ENCODE data around the gene RWDD4.
"Not testable (repeated sequence)": the region's sequence is repeated elsewhere in the genome, so short reads cannot be mapped to it uniquely, and the experiment has no call there.

Gene RWDD4

GRCh38 chr4:183635741-183636140, 23.2 kb downstream of the RWDD4 start:
- DNase-seq (ENCODE audit: low spot score): no peak

DNA sequence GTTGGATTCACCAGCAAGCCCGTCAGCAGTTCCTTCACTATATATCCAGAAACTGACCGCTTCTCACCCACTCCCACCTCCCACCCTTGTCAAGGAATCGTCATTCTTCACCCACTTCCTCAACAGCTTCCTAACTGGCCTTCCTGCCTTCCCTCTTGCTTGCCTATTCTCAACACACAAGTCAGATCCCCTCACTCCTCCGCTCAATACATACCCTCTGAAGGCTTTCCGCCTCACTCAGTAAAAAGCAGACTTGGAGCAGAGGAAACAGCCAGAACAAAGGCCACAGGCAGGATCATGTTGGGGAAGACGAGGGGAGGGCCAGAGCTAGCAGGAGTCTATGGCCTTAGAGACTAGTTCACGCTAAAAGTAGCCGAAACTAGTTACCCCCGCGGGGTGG, 23.7 kb downstream of the RWDD4 start:
- no peak for DNase-seq (ENCODE audit: low spot score)

DNA sequence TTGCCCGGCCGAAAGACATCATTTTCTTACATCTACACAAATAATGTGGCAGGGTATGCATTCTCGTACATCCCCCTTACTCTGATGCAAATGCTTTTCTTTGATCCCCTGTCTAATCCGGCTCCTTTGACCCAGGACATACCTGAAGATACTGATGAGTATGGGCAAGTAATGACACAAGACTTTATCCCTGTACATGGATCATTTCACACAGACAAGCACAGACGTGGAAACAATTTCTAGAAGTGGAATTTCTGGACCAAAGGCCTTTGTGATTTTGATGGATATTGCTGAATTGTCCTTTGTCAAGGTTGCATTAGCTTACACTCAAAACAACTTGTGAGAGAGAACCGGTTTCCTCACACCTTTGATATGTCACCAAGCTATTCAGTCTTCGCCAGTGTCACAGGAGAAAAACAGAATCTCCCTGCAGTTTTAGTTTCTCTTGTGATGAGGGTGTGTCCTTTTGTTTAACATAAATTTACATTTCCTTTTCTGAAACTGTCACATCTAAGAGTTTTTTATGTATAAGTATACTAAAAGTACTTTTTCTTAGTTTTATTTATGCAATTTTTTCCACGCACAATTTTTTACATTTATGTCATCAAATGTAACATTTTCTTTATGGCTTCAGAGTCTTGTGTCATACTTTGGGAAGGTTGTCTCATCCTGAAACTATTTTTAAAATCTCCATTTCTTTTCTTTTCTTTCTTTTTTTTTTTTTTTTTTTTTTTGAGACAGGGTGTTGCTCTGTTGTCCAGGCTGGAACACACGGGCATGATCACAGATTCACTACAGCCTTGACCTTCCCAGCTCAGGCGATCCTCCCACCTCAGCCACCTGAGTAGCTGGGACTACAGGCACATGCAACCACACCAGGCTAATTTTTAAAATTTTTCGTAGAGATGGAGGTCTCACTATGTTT, 25.2 kb downstream of the RWDD4 start:
- no peak for DNase-seq (ENCODE audit: low spot score)

- no peak for DNase-seq (ENCODE audit: low spot score)
Observed at GRCh38 chr4:183632689-183633088, 26.3 kb downstream of the RWDD4 start.

DNA sequence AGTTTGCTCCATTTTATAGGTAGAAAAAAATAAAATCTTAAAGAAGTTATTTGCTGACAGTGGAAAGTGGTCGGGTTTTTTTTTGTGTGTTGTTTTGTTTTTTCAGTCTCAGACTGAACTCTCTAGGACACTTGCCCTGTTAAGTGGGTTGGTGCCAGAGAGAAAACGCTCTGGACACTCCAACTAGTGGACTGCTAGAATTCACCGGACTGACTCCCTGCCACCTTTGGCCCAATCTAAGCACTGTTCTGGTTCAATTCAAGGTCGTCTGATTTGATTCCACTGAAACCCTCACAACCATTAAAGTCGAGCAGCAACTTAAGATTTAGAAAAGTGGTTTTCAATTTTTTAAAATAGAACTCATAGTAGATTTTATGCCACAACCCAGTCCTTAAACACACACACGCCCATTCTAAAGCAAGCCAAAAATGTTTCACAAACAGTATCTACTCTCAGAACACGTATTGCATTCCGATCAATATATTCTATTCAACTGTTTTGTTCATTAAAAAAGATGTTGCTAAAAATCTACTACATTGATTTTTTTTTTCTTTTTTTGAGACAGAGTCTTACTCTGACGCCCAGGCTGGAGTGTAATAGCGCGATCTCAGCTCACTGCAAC, 27.3 kb downstream of the RWDD4 start:
- DNase-seq (ENCODE audit: low spot score): no peak

DNA sequence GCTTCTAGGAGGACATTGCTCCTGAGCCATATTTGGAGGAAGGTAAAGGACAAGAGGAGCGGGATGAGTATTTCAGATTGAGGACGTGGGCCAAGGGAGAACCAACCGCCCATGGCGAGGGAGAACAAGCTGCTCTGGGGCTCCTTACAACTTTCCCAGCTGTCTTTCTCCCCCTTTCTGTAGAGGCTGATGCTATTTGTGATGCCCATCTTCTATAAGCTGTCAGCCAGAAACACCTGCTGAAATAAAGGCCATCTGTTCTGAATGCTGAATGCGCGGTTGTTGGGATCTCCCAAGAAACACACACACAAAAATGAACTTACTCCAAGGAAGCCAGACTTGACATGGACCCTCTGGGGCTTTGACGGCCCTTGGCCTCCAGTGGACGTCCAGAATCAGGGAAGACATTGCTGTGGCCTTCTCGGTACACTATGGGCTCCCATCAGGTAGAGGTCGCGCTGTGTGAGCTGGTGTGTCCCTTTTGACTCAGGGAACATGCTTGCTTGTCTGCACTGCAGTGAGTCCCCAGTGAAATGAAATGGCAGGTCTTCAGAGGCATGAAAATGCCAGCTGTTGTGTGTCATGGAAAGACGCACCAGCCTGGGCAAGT, 30.9 kb downstream of the RWDD4 start:
- DNase-seq (ENCODE audit: low spot score): no peak

GRCh38 chr4:183627286-183627685, 31.7 kb downstream of the RWDD4 start:
- DNase-seq (ENCODE audit: low spot score): not testable (repeated sequence)

DNA sequence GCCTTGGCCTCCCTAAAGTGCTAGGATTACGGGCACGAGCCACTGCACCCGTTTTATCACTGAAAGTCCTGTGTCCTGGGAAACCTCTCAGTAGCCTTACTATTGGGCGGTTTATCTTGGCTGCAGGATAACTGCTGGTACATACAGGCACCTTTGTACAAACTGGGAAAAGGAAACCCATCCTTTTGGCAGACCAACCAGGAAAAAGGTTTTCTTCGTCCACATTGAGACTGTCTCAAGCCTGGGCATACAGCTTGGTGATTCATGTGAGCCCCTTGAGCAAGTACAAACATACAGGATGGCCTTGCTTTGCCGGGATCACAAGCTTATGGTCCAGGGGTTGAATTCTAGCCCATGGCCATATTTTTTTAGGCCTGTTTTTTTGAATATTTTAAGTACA, 32.8 kb downstream of the RWDD4 start:
- DNase-seq (ENCODE audit: low spot score): no peak

GRCh38 chr4:183624548-183624947, 34.4 kb downstream of the RWDD4 start:
- DNase-seq (ENCODE audit: low spot score): no peak

DNA sequence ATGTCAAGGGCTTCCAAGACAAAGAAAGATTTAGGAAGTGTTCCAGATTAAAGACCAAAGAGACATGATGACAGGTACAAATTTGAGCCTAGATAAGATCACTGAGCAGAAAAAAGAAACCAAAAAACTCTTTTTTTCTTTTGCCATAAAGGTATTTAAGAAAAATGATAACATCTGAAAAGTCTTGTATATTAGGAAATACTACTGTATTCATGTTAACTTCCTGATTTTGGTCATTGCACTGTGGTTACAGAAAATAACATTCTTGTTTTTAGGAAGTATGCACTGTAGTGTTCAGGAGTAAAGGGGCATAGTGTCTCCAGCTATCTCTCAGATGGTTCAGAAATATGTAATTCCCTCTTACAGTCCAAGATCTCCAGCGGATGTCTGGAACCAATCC, 37.1 kb downstream of the RWDD4 start:
- no peak for DNase-seq (ENCODE audit: low spot score)

DNA sequence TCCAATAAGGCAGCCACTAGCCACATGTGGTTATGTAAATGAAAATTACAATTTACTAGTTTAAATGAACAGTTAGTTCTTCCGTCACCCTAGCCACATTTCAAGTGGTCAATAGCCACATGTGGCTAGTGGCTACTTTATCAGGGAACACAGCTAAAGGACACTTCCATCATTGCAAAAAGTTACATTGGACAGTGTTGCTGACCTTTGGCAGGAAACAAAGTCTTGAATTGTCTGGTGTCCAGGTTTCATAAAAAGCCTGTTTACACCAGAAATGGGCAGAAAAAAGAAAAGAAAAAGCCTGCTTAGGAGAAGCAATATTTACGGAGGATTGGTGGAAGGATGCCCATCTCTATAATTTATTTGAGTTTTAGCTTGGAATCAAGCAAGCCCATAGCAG, 38.6 kb downstream of the RWDD4 start:
- no peak for DNase-seq (ENCODE audit: low spot score)

DNA sequence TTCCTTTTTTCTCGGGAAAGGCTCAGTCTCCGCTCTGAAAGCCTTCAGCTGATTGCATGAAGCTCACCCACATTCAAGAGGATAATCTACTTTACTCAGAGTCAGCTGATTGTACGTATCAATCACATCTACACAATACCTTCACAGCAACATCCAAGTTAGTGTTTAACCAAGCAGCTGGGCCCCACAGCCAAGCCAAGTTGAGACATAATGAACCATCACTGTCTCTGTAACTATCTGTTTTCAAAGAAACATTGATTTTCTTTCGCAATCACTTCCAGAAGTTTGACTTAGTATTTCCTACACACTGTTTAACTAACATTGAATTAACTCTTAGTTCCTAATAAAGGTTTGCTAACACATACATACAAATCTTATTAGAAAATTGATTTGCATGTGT, 40.3 kb downstream of the RWDD4 start:
- DNase-seq (ENCODE audit: low spot score): no peak

- DNase-seq (ENCODE audit: low spot score): no peak
Observed at GRCh38 chr4:183617075-183617474, 41.9 kb downstream of the RWDD4 start.

- DNase-seq (ENCODE audit: low spot score): no peak
Observed at GRCh38 chr4:183612329-183613250, 46.4 kb downstream of the RWDD4 start.

DNA sequence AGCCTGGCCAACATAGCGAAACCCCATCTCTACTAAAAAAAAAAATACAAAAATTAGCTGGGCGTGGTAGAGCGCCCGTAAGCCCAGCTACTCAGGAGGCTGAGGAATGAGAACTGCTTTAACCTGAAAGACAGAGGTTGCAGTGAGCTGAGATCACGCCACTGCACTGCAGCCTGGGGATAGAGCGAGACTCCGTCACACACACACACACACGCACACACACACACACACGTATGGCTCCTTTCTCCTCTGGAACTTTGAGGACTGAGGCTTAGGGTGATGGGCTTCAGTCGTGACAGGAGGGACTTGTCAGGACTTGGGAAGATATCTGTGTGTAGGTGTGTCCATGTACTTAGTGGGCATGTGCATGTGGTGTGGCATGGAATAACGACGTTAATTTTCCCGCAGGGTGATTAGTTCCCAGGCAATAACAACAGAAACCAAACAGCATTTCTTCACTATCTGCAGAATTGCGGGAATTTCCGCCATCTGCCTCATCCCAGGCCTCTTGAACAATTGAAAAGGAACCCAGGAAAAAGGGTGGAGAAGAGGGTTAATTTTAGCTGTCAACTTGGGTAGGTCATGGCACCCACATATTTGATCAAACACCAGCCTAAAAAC, 47.7 kb downstream of the RWDD4 start:
- no peak for DNase-seq (ENCODE audit: low spot score)

DNA sequence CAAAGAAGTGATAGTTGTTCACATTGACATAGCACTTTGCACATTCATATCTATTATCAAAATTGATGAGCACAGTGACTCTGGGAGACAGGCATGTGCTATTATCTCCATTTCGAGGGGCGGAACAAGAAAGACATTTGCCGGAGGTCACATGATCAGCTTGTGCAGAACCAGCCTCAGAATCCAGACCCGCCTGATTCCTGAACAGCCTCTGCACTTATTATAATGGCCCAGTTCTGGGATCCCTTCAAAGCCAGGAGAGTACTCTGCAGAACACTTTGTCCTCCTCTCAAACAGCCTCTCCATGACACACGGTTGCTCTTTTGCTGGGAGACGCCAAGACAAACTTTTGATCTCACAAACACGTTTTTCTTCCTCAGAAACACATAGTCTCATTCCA, 48.4 kb downstream of the RWDD4 start:
- no peak for DNase-seq (ENCODE audit: low spot score)

DNA sequence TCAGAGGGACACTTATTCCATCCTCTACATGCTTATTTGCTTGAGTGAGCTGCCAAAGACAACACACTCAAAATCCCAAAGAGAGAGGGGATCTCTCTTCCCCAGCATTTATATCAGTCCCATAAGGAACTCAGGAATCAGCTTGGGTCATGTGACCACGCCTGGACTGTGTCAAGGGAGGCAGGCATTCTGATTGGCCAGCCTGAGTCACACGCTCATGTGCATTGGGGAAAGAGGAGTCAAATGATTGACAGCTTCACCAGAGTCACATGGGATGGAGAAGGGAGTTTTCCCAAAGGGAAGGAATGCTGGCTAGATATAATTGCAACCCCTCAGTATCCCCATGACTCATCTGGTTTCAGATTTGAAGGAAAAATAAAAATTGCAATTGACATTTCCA, 49.0 kb downstream of the RWDD4 start:
- no peak for DNase-seq (ENCODE audit: low spot score)

- no peak for DNase-seq (ENCODE audit: low spot score)
Observed at GRCh38 chr4:183609151-183609550, 49.8 kb downstream of the RWDD4 start.

DNA sequence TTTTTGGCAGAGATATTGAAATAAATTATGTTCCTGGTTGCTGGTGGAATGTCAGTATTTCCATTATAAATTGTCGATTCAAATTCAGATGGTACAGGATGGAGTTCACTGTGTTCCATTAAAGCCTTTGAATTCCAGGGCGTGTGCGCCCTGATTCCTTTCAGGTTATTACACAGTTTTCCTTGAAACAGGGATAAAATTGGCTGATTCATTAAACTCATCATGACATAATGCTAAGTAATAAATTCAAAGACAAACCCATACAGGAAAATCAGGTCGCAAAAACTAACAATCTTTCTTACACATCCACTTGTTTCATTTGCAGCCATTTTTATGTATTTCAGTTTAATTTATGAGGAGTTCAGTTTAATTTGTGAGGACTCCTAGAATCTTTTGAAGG, 51.1 kb downstream of the RWDD4 start:
- no peak for DNase-seq (ENCODE audit: low spot score)

GRCh38 chr4:183602557-183603027, 56.4 kb downstream of the RWDD4 start:
- DNase-seq (ENCODE audit: low spot score): no peak

- DNase-seq (ENCODE audit: low spot score): no peak
Observed at GRCh38 chr4:183601381-183601780, 57.6 kb downstream of the RWDD4 start.
